ENCODE measurements around the gene CCNC. TPM values are rescaled to one million over a fixed set of nuclear protein-coding genes. Genes with fewer than 3 reads are reported as not detected.

Gene CCNC
- total and polyA plus RNA-seq, 2 of the 13 experiments (the other 11 are each of a cell fraction or from before 2014, with no cell fraction given): 69.6 to 141 TPM

GRCh38 chr6:99587792-99588191 lies 19.3 kb upstream of the CCNC start:
- FAIRE-seq: no peak

More at GRCh38 chr6:99587792-99588191, 19.3 kb upstream of the CCNC start:
- H3K4me2 ChIP-seq (ENCODE audit: low read depth, low read length): no peak overlapping the region
- no TSS peak for BruUV-seq (replicated peaks)
- H2AFZ ChIP-seq (ENCODE audit: low read length): no peak overlapping the region
- no peaks in the 10 kb centered on the region for H4K20me1 ChIP-seq (ENCODE audit: insufficient read depth, low read length)
- H3K4me3 ChIP-seq (replicated peaks in 1 of 3; ENCODE audit: insufficient read depth in 1 of 3, low read depth in 2 of 3, low read length in 3 of 3): no peak overlapping the region
- ATAC-seq: no peak
- H3K4me1 ChIP-seq (ENCODE audit: insufficient read depth, low read length): peaks cover 13% of the 10 kb centered on the region
- TF ChIP-seq ZNF136 (CRISPR knock-in tag; IDR thresholded peaks at IDR 0.05; ENCODE audit: low read depth) (no peak), ZNF318 (CRISPR knock-in tag; IDR thresholded peaks at IDR 0.05) (no peak), ZNF326 (CRISPR knock-in tag; IDR thresholded peaks at IDR 0.05; ENCODE audit: borderline replicate concordance) (no peak), TFDP1 (CRISPR knock-in tag; IDR thresholded peaks at IDR 0.05; ENCODE audit: borderline replicate concordance) (no peak), NFE2 (CRISPR knock-in tag; IDR thresholded peaks at IDR 0.05) (no peak)
- H3K79me2 ChIP-seq (ENCODE audit: insufficient read depth, low read length): no peaks in the 10 kb centered on the region
- H3K9me3 ChIP-seq (ENCODE audit: low read length): no peaks in the 10 kb centered on the region
- intact Hi-C loops (cut with micrococcal nuclease; ENCODE audit: unreplicated experiment) (loop anchor here (1.0 to 5.0 kb wide), 3 partner anchors 15 to 235 kb away; no protein-coding TSS in a partner anchor), in situ Hi-C loops (cut with HindIII; ENCODE audit: extremely low pct_ligation_motif_present, low pct_unique_long_range_greater_than_20kb) (loop anchor here (10.0 kb wide), 1 partner anchor 237 kb away; no protein-coding TSS in a partner anchor)
- no peaks in the 10 kb centered on the region for H3K36me3 ChIP-seq (replicated peaks in 1 of 2; ENCODE audit: control insufficient read depth in 1 of 2, insufficient read depth in 2 of 2, low read length in 2 of 2)
- 87% methylated on average over 4 of the region's 4 CpGs for WGBS (ENCODE audit: low lambda C conversion rate)
- no peak overlapping the region for H3K27ac ChIP-seq (ENCODE audit: extremely low read length, insufficient read depth, low read length)
- ChIA-PET CTCF (ENCODE audit: low intra/inter-chr PET ratio, low total read pairs) (interaction anchor here (1.3 to 2.6 kb wide), 2 partner anchors 156 to 158 kb away, joined by 3 to 10 read pairs; no protein-coding TSS in a partner anchor), POLR2A (interaction anchor here (1.9 kb wide), 1 partner anchor 19 kb away, joined by 12 read pairs; the partner anchor contains the start of gene CCNC)
- no peak for DNase-seq (ENCODE audit: low spot score)
- H3K9ac ChIP-seq (ENCODE audit: insufficient read depth, low read depth, low read length): no peak overlapping the region
- H3K27me3 ChIP-seq (ENCODE audit: control insufficient read depth in 1 of 2, insufficient read depth in 2 of 2, low read length in 2 of 2): peaks cover 5 to 46% of the 10 kb centered on the region in 2 experiments
